ENCODE data around the gene PARM1.

DNA sequence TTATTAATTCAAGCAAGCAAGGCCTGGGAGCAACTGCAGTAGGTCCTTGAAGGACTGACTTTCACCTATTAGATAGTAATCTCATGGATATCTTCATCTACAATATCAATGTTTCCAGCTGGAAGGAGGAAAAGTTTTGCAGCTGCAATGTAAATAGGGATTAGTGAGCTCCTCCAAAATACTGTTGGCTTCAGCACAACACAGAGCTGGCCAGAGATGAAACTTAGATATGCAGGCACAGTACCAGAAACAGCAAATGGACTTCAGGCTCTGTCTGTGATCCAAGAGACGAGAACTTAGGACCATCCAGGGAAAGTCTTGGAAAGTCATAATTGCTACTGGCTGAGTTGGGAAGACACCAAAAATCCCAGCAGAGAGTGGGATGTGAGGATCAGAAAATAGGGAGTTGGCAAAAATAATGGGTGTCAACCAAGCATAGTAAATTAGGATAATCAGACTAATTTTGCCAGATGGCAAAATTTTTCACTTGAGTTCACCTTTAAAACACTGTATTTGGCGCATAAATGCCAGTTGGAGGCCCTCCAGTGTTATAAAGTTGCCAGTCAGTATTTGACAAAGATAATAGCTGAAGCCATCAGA lies 57.5 kb downstream of the PARM1 start:
- no peak for TF ChIP-seq CTCF (IDR thresholded peaks at IDR 0.05)
- no peak for TF ChIP-seq EZH2 (IDR thresholded peaks at IDR 0.05; ENCODE audit: borderline replicate concordance, insufficient read depth, low read depth, low read length, poor library complexity, severe bottlenecking)
